OCI-M2 (cell line): ENCODE results near the gene ZYX.
"Not testable (repeated sequence)": the region's sequence is repeated elsewhere in the genome, so short reads cannot be mapped to it uniquely, and the experiment has no call there.

Experiments used
- DNase-seq: peaks from one replicate; lab custom pipeline; 2025; ENCODE audit not compliant: unreplicated experiment; lab: John Stamatoyannopoulos, UW

The ZYX gene

DNA sequence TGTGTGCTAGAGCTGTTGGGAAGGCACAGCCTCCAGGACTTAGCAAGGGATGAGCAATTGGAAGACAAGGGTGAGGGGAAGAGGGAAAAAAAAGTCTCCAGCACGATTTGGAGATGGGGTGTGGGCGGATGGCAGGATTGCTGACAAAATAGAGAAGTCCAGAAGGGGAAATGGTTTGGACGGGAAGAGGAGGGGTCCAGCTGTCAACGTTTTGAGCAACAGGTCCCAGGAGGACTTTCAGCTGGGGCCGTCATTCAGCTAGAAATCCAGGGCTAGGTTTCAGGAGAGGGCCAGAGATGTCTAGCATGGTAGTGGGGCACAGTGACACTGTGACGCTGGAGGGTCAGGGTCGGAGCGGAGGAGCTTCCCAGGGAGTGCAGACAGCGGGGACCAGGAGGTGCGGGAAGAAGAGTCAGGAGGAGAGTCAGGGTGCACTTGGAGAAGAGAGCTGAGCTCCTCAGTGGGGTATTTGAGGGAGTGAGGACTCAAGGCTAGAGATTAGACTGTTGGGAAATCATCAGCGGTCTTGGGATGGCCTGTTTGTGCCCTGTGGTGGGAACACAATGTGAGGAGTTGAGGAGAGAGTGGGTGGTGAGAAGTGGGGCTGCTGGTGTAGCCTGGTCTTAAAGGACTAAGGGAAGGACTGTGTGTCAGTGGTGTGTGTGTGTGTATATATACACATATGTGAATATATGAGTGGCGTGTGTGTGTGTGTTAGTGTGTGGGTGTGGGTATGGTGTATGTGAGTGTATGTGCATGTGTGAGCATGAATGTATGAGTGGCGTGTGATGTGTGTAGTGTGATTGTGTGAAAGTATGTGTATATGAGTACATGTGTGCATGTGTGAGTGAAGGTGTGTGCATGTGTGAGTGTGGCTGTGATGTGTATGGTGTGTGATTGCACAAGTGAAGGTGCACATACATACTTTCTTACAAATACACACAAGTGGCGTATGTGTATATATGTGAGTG lies 3.8 kb downstream of the ZYX start:
- no peak for DNase-seq

DNA sequence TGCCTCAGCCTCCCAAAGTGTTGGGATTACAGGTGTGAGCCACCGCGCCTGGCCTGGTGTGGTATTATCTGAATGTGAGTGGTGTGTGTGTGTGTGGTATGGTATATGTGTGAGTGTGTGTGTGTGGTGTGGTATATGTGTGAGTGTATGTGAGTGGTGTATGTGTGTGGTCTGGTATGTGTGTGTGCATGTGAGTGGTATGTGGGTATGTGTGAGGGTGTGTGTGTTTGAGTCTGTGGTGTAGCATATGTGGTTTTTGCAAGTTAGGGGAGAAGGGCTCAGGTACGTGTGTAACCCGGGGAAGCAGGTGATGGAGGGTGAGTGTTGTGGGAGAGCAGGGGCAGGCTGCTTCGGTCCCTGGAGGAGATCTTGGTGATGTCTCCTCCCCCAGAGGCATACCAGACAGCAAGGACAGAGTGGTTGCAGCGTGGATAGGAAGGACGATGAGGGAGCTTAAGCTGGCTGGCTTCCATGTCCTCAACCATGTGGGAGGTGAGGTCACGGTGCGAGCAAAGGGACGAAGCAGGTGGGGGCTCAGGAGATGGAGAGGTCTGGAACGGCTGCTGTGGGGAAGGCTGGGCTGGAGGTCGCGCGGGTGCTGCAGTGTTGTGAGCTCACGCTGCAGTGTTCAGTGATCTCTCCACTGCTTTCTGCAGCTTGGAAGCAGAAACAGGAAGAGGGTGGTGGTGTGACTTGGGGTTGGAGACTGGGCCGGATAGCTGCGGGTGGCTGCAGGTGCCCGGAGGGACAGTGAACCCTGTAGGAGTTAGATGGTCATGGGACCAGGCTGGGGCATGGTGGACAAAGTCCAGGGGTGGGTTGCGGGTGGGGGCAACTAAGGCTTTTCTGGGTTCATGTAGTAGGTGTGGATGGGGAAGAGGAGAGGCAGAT lies 5.0 kb downstream of the ZYX start:
- no peak for DNase-seq

DNA sequence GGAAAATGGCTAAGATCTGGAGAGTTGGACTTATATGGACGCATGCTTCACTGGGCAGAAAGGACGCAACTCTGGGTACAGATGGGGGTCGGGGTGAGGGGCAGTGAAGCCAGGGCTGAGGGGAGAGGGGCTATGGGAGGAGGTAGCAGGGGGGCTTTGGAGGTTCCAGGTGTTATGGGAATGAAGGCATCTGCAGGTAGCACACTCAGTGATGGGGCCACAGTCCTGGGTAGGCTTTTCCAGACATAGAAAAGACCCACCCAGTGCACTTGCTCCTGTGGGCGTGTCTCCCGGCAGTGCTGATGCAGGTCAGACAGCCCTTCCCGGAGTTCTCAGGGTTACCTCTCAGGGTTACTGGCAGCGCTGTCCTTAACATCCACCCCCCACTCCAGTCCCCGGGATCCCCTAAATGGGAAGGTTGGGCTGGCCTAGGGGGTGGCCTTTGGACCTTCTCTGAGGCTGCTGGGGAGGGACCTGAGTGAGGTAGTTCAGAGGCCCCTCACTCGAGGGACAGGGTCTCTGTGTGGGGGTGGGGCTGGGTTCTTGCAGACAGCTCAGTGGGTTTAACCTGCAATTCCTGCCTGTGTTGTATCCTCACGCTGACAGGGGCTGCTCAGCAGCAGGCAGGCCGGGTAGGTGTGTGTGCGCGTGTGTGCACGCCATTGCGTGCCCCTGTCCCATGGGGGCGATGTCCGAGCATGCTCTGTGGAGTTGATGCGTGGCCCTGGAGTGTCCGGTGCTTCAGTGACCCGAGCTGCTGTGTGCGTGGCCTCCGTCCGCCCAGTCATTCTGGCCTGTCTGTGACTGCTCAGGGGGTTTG lies 6.2 kb downstream of the ZYX start:
- no peak for DNase-seq

DNA sequence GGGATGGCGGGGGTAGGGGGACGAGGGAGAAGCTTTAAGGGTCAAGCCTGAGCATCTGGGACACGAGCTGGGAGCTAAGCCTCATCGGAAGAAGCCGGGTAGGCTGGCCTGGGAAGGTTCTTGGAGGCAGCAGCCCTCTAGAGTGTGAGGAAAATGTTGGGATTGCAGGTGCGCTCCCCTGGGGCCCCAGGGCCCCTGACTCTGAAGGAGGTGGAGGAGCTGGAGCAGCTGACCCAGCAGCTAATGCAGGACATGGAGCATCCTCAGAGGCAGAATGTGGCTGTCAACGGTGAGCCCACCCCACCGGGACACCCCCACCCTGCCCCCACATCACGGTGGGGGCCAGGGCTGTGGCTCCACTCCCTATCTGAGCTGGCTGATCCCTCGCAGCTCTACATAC lies 6.9 kb downstream of the ZYX start:
- no peak for DNase-seq

DNA sequence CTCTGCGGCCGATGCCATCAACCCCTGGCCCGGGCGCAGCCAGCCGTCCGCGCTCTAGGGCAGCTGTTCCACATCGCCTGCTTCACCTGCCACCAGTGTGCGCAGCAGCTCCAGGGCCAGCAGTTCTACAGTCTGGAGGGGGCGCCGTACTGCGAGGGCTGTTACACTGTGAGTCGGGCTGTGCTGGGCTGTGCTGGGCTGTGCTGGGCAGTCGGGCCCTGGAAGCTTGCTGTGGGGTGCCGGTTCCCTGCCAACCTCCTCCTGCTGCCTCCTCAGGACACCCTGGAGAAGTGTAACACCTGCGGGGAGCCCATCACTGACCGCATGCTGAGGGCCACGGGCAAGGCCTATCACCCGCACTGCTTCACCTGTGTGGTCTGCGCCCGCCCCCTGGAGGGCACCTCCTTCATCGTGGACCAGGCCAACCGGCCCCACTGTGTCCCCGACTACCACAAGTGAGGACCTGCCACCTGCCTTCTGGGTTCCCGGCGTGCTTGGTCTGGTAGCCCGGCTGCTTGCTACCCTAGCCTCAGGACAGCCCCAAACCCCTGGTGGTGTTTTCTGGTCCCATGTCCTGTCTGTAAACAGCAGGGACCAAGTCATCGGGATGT lies 7.5 kb downstream of the ZYX start:
- DNase-seq, result no peak

DNA sequence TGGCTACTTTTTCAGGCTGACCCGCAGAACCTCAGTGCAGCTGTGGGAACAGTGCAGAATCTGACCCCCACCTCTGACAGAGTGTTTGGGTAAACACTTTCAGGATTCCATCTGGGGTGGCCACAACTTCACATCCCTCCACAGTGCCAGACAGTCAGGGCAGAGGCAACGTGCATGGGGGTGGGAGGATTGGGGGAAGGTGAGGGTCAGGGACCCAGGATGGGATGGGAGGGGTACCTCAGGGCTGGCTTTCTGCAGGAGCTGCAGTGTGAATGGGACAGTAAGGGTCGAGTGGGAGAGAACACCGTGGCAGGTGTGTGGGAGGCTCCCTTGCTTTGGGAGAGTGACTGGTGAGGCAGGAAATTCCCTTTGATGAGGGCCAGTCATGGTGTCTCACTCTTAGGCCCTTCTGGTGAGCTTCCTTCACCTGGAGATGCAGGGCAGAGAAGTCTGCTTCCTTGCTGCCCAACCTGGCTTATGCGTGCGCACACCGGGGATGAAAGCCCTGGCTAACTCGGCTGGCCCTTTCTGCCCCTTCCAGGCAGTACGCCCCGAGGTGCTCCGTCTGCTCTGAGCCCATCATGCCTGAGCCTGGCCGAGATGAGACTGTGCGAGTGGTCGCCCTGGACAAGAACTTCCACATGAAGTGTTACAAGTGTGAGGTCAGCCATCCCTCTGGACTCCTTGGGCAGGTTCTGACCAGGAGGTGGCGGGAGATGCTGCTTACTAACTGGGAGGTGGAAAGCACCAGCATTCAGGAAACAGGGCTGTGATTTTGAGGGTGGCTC lies 8.4 kb downstream of the ZYX start:
- DNase-seq, result no peak

DNA sequence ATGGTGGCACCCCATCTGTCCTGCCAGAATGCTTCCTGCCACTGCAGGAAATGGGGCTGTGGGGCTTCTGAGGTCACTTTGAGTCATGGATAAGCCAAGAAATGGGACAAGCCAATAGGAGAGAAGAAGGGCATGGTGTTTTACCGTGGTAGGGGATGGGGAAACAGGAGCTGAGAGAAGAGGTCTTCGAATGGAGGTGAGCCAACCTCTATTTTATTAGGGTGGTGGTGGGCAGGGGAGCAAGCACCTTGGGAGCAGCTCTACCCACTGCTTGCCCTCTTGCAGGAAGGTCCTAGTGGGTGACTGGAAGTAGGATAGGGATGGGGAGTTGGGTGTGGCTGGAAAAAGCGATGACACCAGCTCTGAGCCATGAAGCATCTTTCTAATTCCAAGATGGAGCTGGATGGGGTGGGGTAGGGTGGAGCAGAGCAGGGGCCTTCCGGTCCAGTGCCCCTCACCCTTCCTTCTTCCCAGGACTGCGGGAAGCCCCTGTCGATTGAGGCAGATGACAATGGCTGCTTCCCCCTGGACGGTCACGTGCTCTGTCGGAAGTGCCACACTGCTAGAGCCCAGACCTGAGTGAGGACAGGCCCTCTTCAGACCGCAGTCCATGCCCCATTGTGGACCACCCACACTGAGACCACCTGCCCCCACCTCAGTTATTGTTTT lies 9.1 kb downstream of the ZYX start:
- no peak for DNase-seq

DNA sequence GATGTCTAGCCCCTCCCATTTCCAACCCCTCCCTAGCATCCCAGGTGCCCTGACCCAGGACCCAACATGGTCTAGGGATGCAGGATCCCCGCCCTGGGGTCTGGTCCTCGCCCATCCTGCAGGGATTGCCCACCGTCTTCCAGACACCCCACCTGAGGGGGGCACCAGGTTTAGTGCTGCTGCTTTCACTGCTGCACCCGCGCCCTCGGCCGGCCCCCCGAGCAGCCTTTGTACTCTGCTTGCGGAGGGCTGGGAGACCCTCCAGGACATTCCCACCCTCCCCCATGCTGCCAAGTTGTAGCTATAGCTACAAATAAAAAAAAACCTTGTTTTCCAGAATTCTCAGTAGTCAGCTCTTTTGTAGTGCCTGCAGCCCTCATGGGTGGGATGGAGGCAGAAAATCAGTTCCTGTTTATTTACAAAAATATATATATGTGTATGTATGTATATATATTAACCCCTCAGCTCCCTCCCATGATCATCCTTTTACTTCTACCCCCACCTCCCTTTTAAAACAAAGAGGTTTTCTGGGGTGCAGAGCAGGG lies 9.7 kb downstream of the ZYX start:
- DNase-seq, result no peak

DNA sequence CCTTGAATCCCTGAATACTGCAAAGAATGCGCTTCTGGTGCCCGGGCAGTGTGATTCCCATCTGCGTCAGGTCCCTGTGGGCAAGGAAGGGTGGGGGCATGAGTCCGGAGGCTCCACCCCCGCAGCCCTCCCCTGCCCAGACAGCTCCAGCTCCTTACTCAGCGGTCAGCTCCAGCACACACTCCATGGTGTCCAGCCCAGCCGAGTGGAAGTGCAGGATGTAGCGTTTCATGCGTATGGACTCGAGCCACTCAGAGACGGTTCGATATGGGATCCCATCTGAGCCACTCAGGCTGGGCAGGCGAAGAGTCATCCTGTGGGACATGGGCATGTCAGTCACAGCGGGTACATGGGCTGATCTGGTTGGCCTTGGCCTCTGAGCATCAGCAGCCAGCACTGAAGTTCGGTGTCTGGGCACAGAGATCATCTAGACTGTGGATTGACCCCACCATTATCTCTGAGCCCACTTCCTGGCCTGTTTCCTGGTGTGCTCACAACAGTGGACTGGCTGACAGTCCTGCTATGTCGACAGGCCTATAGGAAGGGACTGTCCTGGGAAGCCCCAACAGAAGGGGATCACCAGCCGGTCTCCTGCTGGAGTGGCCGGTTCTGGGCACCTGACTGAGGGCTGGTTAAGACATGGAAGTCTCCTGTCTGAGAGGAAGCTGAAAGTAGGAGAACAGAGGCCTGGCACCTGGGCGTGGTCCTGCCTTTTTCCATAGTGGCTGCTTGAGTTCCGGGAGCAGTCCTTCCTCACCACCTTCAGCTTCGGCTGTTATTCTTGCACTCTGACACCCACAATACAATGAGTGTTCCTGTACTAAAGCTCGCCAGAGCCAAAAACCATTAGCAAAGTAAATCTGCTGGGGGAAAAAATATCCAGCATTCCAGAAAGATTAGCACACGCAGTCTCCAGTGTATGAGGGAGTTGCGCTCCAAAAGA lies 10.6 kb downstream of the ZYX start:
- no peak for DNase-seq

DNA sequence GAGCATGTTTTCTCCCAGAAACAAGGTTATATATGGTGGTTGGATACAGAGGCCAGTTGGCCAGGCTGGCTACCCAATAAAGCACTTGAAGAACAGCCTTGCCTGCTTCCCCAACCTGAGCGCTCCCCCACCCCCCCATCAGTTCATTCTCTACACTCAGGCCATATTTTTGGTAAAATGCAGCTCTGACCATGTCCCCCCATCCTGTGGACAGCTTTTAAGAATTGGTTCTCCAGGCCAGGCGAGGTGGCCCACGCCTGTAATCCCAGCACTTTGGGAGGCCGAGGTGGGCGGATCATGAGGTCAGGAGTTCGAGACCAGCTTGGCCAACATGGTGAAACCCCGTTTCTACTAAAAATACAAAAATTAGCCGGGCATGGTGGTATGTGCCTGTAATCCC lies 11.3 kb downstream of the ZYX start:
- DNase-seq, result not testable (repeated sequence)

DNA sequence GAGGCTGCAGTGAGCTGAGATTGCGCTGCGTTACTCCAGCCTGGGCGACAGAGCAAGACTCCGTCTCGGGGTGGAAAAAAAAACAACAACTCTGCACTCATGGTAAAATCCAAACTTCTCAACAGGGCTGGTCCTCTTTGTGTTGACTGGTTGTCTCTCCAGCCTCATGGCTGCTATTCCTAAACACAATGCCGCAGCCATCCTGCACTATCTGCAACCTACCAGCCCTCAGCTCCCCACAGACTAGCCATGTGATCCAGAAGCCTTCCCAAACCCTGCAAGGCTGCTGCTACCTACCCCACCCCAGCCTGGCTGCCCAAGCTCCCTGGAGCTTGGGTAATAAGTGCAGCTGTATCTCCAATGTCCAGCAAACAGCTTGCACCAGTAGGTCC lies 11.7 kb downstream of the ZYX start:
- DNase-seq, result no peak

DNA sequence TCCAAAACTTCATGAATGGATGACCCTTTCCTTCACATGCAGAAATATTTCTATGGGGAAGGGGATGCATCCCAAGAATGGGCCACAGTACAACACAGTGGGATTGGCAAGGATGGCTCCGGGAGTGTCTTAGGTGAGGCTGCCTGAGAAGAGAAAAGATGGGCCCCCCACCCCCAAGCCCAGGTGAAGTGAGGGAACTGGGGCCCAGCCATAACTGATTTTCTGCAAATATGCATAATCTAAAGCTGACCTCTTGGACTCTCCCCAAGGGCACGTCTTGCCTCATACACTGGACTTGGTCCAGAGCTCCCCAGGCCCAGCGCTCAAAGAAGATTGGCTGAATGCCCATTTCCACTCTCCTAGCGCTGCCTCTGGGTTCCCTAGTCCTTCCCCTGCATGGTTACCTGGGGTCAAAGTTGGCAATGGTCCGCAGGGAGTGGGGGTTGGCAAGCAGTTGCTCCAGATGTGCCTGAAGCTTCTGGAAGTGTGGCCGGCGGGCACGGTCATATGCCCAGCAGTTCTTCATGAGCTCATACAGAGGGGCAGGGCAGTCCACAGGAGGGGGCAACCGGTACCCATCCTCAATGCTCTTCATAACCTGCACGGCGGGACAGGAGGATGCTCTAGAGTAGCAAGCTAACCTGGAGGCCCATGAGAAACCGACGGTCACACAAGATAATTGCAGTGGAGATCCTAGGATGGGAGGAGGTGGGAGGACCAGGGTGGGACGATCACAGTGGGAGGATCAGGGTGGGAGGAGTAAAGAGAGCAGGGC lies 12.3 kb downstream of the ZYX start:
- DNase-seq, result no peak

DNA sequence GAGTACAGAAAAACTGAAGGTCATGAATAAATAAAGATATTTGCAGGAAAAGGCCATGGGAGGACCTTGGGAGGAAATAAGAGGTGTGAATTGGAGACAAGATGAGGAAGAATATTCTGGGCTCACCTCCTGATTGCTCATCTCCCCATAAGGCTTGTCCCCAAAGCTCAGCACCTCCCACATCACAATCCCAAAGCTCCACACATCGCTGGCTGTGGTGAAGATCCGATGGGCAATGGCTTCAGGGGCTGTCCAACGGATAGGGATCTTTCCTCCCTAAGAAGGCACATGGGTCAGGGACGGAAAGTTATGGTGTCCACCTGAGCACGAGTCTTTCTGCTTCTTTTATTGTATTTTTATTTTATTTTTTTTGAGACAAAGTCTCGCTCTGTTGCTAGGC lies 12.9 kb downstream of the ZYX start:
- DNase-seq, result no peak

DNA sequence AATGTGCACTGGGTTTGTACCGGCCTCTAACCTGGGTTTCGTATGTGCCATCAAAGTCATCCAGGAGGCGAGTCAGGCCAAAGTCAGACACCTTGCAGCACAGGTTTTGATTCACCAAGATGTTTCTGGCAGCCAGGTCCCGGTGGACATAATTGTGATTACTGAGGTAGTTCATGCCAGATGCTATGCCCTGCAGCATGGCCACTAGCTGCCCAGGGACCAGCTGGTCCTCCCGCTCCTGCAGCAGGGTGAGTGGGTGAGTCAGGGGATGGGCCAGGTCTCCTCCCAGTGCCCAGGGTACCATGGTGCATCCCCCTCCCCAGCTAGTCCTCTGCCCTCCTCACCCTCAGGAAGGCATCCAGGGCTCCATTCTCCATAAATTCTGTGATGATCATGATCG lies 13.6 kb downstream of the ZYX start:
- no peak for DNase-seq

DNA sequence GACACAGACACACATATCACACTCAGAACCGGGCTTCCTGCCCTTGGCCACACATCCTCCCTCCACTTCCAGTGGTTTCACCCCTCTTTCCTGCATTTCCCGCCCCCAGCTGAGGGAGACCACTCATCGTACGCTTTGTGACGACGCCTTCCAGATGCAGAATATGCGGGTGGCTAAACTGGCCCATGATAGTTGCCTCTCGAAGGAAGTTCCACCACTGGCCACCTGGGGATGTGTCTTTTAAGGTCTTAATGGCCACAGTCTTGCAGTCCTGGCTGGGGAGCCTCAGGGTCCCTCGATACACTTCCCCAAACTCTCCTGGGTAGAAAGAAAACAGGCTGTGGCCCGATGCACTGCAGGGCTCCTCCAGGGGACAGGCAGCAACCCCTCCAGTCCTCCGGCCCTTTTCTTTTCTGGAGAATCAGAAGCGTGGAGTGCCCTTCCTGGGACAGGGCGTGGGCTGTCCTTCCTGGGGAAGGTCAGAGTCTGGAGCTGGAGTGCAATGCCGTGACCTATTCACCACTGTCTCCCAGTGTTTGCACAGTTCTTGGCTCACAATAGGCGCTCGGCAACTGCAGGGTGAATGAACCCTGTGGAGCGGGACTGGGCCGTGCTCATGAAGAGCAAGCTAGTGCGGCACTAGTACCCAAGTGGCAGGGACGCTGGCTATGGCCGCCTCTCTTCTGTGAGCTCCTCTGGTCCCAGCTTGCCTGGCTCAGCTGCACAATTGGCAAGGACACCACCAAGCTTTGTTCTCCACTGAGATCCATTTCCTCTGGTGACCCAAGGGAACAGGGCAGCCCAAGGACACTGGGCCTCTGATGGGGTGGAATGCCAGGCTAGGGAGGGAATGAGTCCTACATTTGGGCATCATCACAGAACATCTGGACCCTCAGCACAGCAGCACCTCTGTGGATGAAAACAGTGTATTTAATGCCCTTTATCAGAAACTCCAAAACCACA lies 14.3 kb downstream of the ZYX start:
- DNase-seq, result no peak

DNA sequence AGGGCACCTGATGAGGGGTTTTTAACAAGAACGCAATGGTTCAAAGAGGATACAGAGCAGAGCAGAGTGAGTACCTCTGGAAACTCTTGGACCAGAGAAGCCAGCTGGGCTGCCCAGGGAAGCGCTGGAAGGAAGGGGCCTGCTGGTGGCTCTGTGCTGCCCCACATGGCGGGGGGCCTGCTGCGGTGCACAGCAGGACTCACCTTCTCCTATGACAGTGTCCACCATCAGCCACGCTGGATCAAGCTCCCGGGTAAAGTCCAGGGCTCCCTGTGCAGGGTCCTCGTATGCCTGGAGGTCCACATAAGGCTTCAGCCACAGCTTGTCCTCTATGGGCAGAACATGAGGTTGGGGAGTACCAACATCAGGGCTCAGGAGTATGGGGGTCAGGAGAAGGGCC lies 15.0 kb downstream of the ZYX start:
- no peak for DNase-seq
